MG63 (cell line): Measurements from ENCODE around the gene SEMA4B. TPM values are rescaled to one million over a fixed set of nuclear protein-coding genes. Genes with fewer than 3 reads are reported as not detected.
"Not testable (repeated sequence)": the region's sequence is repeated elsewhere in the genome, so short reads cannot be mapped to it uniquely, and the experiment has no call there.

Experiments used
- DNase-seq: peaks from one replicate; pipeline ENCODE4 v3.0.0-alpha.2; 2020
- H3K27me3 ChIP-seq: fragments of 250-450 bp; sonication (Bioruptor Pico); 2 replicates; pipeline ENCODE4 v1.5.1; 2020; ENCODE audit warnings: mild to moderate bottlenecking, moderate library complexity
- H3K36me3 ChIP-seq: fragments of 250-450 bp; sonication (Bioruptor Pico); 2 replicates; pipeline ENCODE4 v1.5.1; 2020; ENCODE audit warnings: mild to moderate bottlenecking, moderate library complexity
- H3K4me3 ChIP-seq: fragments of 250-450 bp; sonication (Bioruptor Pico); 2 replicates; pipeline ENCODE4 v1.5.1; 2020; ENCODE audit warnings: mild to moderate bottlenecking, moderate library complexity
- H3K9me3 ChIP-seq: fragments of 250-450 bp; sonication (Bioruptor Pico); 2 replicates; pipeline ENCODE4 v1.5.1; 2020; ENCODE audit warnings: mild to moderate bottlenecking, moderate library complexity
- total RNA-seq: library from RNA; depleted of rRNA; stranded (reverse); fragments of >200 nt; shearing (Covaris generic); gene quantifications from 2 replicates; pipeline ENCODE4 v1.2.3, GENCODE V29; 2014; ENCODE audit warnings: low replicate concordance

The SEMA4B gene
- total RNA-seq, 1 experiment from 2014 or later: 19.0 TPM

DNA sequence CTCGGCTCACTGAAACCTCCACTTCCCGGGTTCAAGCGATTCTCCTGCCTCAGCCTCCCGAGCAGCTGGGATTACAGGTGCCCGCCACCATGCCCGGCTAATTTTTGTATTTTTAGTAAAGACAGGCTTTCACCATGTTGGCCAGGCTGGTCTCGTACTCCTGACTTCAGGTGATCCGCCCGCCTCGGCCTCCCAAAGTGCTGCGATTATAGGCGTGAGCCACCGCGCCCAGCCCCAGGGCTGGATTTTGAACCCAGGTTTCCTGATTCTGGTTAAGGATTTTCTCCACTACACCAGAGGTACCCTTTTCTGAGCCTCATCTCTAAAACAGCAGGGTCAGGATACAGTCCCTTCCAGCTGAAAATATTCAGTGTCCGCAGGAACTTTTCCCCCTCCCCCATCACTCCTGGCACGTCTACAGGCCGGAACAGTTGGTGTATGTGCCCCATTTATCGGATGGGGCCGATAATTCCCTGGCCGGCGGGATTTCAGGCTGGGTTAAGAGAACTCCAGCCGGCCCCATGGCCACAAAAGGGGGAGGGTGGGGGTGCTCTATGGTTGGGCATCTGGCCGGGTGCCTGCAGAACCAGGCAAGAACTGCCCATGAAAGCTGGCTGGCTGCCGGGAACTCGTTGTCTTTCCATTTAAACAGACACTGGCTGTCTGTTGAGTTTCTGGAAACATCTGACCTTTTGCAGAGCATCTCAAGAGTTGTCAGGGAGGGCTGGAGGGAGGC, 26.8 kb upstream of the SEMA4B start:
- no peaks in the 10 kb centered on the region for H3K27me3 ChIP-seq
- no peaks in the 10 kb centered on the region for H3K36me3 ChIP-seq
- no peak overlapping the region for H3K4me3 ChIP-seq
- H3K9me3 ChIP-seq: no peaks in the 10 kb centered on the region
- peak; percentile 53 for DNase-seq

DNA sequence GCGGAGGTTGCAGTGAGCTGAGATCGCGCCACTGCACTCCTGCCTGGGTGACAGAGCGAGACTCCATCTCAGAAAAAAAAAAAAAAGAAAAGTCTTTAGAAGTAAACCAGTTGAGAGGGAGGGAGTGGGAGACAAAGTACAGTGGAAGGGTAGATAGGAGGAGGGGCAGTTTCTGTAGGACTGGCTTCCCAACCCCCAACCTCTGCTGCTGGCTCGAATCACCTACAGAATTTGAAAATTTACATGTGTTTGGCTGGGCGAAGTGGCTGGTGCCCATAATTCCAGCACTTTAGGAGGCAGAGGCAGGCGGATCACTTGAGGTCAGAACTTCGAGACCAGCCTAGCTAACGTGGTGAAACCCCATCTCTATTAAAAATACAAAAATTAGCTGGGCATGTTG, 24.1 kb upstream of the SEMA4B start:
- DNase-seq: no peak
- Histone ChIP-seq H3K9me3 (no peaks in the 10 kb centered on the region), H3K27me3 (no peaks in the 10 kb centered on the region), H3K4me3 (no peak overlapping the region), H3K36me3 (no peaks in the 10 kb centered on the region)

- H3K27me3 ChIP-seq: no peaks in the 10 kb centered on the region
Observed at GRCh38 chr15:90178468-90179435, 22.4 kb upstream of the SEMA4B start.

GRCh38 chr15:90181776-90182175, 19.4 kb upstream of the SEMA4B start:
- H3K27me3 ChIP-seq: no peaks in the 10 kb centered on the region
- no peaks in the 10 kb centered on the region for H3K36me3 ChIP-seq
- no peak overlapping the region for H3K4me3 ChIP-seq
- H3K9me3 ChIP-seq: no peaks in the 10 kb centered on the region
- no peak for DNase-seq

More at GRCh38 chr15:90178468-90179435, 22.4 kb upstream of the SEMA4B start:
- no peaks in the 10 kb centered on the region for H3K9me3 ChIP-seq
- H3K4me3 ChIP-seq: no peak overlapping the region
- no peak for DNase-seq
- H3K36me3 ChIP-seq: no peaks in the 10 kb centered on the region

- no peak for DNase-seq
- no peaks in the 10 kb centered on the region for H3K9me3 ChIP-seq
- H3K4me3 ChIP-seq: peak overlapping the region; percentile 30
- no peaks in the 10 kb centered on the region for H3K27me3 ChIP-seq
- no peaks in the 10 kb centered on the region for H3K36me3 ChIP-seq
Observed at GRCh38 chr15:90184119-90184785, 16.9 kb upstream of the SEMA4B start.

DNA sequence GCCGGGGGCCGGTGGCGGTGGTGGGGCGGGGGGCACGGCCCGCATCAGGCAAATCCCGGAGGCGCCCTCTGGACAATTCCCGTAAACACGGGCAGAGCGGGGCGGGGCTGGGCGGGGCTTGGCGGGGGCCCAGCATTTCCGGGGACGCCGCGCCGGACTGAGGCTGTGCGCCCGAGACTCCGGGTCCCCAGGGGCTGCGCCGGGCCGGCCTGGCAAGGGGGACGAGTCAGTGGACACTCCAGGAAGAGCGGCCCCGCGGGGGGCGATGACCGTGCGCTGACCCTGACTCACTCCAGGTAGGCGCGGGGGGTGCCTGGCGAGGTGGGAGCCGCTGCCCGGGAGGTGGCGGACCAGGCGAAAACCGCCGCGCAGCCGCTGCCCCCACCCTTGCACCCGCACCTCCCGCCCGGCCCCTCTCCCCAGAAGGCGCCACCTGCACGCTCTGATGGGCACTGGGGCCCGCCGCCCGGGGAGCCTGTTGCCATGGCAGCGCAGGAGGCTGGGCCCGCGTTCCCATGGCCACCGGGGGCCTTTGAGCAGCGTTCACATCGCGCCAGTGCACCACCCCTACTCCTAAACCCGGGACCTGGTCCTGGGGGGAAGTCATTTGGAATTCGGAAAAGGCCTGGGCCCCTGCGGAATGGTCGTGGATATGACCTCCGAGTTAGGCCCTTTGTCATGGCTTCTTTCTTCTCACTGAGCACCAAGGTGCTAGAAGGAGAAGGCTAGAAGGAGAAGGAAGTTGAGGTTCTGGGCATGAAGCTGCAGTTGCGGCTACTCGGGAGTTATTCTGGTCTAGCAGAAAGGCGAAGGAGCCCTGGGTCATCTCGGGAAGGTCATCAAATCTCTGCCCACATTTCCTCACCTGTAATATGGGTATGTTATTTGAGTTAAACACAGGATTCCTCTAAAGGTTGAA, 16.1 kb upstream of the SEMA4B start:
- peak; percentile 13 for DNase-seq
- no peaks in the 10 kb centered on the region for H3K36me3 ChIP-seq
- H3K9me3 ChIP-seq: no peaks in the 10 kb centered on the region
- no peaks in the 10 kb centered on the region for H3K27me3 ChIP-seq
- peak overlapping the region; percentile 30 for H3K4me3 ChIP-seq

GRCh38 chr15:90187257-90187868, 13.8 kb upstream of the SEMA4B start:
- H3K9me3 ChIP-seq: no peaks in the 10 kb centered on the region
- H3K4me3 ChIP-seq: no peak overlapping the region
- H3K27me3 ChIP-seq: no peaks in the 10 kb centered on the region
- DNase-seq: no peak
- H3K36me3 ChIP-seq: no peaks in the 10 kb centered on the region

DNA sequence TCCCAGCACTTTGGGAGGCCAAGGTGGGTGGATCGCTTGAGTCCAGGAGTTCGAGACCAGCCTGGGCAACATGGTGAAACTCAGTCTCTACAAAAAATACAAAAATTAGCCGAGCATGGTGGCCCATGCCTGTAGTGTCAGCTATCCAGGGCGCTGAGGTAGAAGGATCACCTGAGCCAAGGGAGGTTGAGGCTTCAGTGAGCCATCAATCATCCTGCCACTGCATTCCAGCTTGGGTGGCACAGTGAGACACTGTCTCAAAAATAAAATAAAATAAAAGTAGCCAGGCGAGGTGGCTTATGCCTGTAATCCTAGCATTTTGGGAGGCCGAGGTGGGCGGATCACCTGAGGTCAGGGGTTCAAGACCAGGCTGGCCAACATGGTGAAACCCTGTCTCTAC, 13.1 kb upstream of the SEMA4B start:
- not testable (repeated sequence) for H3K9me3 ChIP-seq, H3K27me3 ChIP-seq, DNase-seq, H3K36me3 ChIP-seq, H3K4me3 ChIP-seq

- no peak for DNase-seq
- H3K4me3 ChIP-seq: no peak overlapping the region
- no peaks in the 10 kb centered on the region for H3K36me3 ChIP-seq
- H3K9me3 ChIP-seq: no peaks in the 10 kb centered on the region
- no peaks in the 10 kb centered on the region for H3K27me3 ChIP-seq
Observed at GRCh38 chr15:90188914-90189748, 12.0 kb upstream of the SEMA4B start.

GRCh38 chr15:90189781-90190467, 11.2 kb upstream of the SEMA4B start:
- DNase-seq: no peak
- Histone ChIP-seq H3K27me3 (no peaks in the 10 kb centered on the region), H3K36me3 (no peaks in the 10 kb centered on the region), H3K4me3 (no peak overlapping the region), H3K9me3 (no peaks in the 10 kb centered on the region)

- Histone ChIP-seq H3K4me3 (no peak overlapping the region), H3K36me3 (no peaks in the 10 kb centered on the region), H3K27me3 (no peaks in the 10 kb centered on the region), H3K9me3 (no peaks in the 10 kb centered on the region)
- DNase-seq: no peak
Observed at GRCh38 chr15:90190606-90191343, 10.4 kb upstream of the SEMA4B start.

DNA sequence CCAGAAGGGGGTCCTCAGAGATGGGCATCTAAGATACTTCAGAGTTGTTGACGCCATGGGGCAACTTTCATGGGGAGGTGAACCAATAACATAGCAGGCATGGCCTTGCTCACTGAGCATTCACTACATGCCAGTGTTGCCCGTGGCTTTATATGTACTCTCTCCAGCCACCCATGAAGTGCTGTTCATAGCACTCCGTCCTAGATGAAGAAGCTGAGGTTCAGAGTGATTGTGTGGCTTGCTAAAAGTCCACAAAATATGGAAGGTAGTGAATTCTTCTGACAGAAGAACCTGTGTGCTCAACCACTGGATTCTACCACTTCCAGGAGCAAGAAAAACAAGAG, 9.8 kb upstream of the SEMA4B start:
- no peak overlapping the region for H3K4me3 ChIP-seq
- H3K27me3 ChIP-seq: no peaks in the 10 kb centered on the region
- H3K36me3 ChIP-seq: no peaks in the 10 kb centered on the region
- H3K9me3 ChIP-seq: no peaks in the 10 kb centered on the region
- DNase-seq: no peak

- Histone ChIP-seq H3K36me3 (no peaks in the 10 kb centered on the region), H3K4me3 (no peak overlapping the region), H3K9me3 (no peaks in the 10 kb centered on the region), H3K27me3 (no peaks in the 10 kb centered on the region)
- peak; percentile 97 for DNase-seq
Observed at GRCh38 chr15:90191794-90192509, 9.2 kb upstream of the SEMA4B start.
